A673 (cell line): ENCODE results near the gene USP10. TPM values are rescaled to one million over a fixed set of nuclear protein-coding genes. Genes with fewer than 3 reads are reported as not detected.

ENCODE experiments used
- BruUV-seq: library from RNA; stranded (reverse); fragments of 400-500 nt; replicated peaks from 2 replicates; lab custom pipeline; 2021; lab: Mats Ljungman, UMichigan
- CTCF ChIA-PET: fragments of 300-600 bp; sonication (Branson Sonifier 250); formaldehyde crosslinking; loops from one replicate; lab custom pipeline; 2022; ENCODE audit warnings: antibody characterized with exemption; lab: Charles Lee
- POLR2A ChIA-PET: fragments of 300-600 bp; sonication (Branson Sonifier 250); formaldehyde crosslinking; loops from one replicate; lab custom pipeline; 2022; ENCODE audit warnings: antibody characterized with exemption; ENCODE audit not compliant: low non-redundant PET; lab: Charles Lee
- DNase-seq: peaks from one replicate; pipeline ENCODE4 v3.0.0-alpha.2; 2015; ENCODE audit warnings: low spot score
- H3K27ac ChIP-seq: fragments of 200-600 bp; sonication (generic); 2 replicates; pipeline ENCODE4 v1.5.1; 2016; ENCODE audit warnings: mixed run types, low read depth, mild to moderate bottlenecking, mixed read lengths, antibody characterized with exemption, low read length; ENCODE audit not compliant: poor library complexity, severe bottlenecking
- H3K27me3 ChIP-seq: fragments of 200-600 bp; sonication (generic); replicated peaks from 2 replicates; pipeline ENCODE4 v1.6.1; 2017; ENCODE audit warnings: mixed run types, low read depth, mild to moderate bottlenecking, mixed read lengths, antibody characterized with exemption, low read length; ENCODE audit not compliant: insufficient read depth, poor library complexity
- H3K36me3 ChIP-seq: fragments of 200-600 bp; sonication (generic); 2 replicates; pipeline ENCODE4 v1.6.1; 2016; ENCODE audit warnings: mixed run types, mild to moderate bottlenecking, mixed read lengths, antibody characterized with exemption, low read length; ENCODE audit not compliant: insufficient read depth, poor library complexity, severe bottlenecking
- H3K4me1 ChIP-seq: fragments of 200-600 bp; sonication (generic); 2 replicates; pipeline ENCODE4 v1.6.1; 2017; ENCODE audit warnings: mixed run types, mild to moderate bottlenecking, mixed read lengths, antibody characterized with exemption, low read length; ENCODE audit not compliant: insufficient read depth, poor library complexity, severe bottlenecking
- H3K4me3 ChIP-seq: fragments of 200-600 bp; sonication (generic); 2 replicates; pipeline ENCODE4 v1.5.1; 2016; ENCODE audit warnings: low read depth, mixed run types, mild to moderate bottlenecking, mixed read lengths, low read length; ENCODE audit not compliant: poor library complexity, severe bottlenecking
- H3K9me3 ChIP-seq: fragments of 200-600 bp; sonication (generic); 2 replicates; pipeline ENCODE4 v1.6.1; 2016; ENCODE audit warnings: mixed run types, low read depth, mild to moderate bottlenecking, mixed read lengths, antibody characterized with exemption, low read length; ENCODE audit not compliant: poor library complexity, severe bottlenecking
- EZH2 ChIP-seq: fragments of 200-600 bp; sonication (generic); IDR thresholded peaks from 2 replicates; pipeline ENCODE4 v1.6.1; 2017; ENCODE audit warnings: borderline replicate concordance, low read depth, mild to moderate bottlenecking, mixed read lengths, antibody characterized with exemption, low read length; ENCODE audit not compliant: poor library complexity, severe bottlenecking
- intact Hi-C: fragments of 100-400 bp; cut with micrococcal nuclease; formaldehyde crosslinking; loops from one replicate; pipeline ENCODE4 v1.10.0; 2022; ENCODE audit not compliant: unreplicated experiment
- total RNA-seq: library from RNA; stranded (reverse); gene quantifications from 2 replicates; pipeline ENCODE4 v1.2.3, GENCODE V29; 2021
- TF ChIP-seq, protein P1 (sequence below): fragments of 300-800, 200-600 bp; sonication (generic); conservative IDR thresholded peaks from 2 replicates; pipeline ENCODE4 v1.5.1; 2017; ENCODE audit warnings: low read depth, mild to moderate bottlenecking, antibody characterized with exemption, low read length, moderate library complexity, mixed read lengths

USP10 gene
- total RNA-seq, 1 experiment from 2014 or later: 171 TPM

DNA sequence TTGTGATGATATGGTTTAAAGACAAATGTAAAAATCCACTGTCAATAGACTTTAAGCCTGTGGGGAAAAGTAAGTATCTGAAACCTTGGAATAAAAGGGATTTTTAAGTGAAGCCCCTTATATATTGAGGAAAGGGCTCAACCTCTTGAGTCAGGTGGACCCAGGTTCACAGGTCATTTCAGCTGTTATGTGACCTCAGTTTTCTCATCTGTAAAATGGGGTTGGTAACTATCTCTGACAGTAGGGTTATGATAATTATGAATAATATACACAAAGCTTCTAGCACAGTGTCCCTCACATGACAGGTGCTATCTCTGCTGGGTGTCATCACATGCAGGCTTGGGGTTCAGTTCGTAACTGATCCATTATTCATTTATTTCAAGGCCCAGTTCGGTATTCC, 57.0 kb downstream of the USP10 start:
- peaks cover 24% of the 10 kb centered on the region for H3K36me3 ChIP-seq

DNA sequence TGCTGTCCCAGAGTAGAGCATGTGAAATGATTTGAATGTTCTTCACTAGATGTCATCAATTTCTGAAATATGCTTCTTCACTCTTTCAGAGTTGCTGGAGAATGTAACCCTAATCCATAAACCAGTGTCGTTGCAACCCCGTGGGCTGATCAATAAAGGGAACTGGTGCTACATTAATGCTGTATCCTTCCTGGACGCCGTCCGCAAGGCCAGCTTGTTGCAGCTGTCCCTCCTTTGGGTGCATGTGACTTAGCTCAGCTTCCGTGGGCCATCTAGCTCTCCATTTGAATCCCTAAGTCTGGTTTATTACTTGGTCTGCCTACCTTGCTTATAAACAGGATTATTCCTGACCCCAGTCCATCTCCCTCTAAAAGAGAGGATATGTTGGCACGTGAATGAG, 58.8 kb downstream of the USP10 start:
- Histone ChIP-seq H3K4me1 (peaks cover 14% of the 10 kb centered on the region), H3K27ac (peak overlapping the region; percentile 35), H3K27me3 (no peaks in the 10 kb centered on the region), H3K4me3 (no peak overlapping the region), H3K36me3 (peaks cover 31% of the 10 kb centered on the region), H3K9me3 (no peaks in the 10 kb centered on the region)
- no TSS peak for BruUV-seq
- TF ChIP-seq, protein P1, sequence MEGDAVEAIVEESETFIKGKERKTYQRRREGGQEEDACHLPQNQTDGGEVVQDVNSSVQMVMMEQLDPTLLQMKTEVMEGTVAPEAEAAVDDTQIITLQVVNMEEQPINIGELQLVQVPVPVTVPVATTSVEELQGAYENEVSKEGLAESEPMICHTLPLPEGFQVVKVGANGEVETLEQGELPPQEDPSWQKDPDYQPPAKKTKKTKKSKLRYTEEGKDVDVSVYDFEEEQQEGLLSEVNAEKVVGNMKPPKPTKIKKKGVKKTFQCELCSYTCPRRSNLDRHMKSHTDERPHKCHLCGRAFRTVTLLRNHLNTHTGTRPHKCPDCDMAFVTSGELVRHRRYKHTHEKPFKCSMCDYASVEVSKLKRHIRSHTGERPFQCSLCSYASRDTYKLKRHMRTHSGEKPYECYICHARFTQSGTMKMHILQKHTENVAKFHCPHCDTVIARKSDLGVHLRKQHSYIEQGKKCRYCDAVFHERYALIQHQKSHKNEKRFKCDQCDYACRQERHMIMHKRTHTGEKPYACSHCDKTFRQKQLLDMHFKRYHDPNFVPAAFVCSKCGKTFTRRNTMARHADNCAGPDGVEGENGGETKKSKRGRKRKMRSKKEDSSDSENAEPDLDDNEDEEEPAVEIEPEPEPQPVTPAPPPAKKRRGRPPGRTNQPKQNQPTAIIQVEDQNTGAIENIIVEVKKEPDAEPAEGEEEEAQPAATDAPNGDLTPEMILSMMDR: no peak
- TF ChIP-seq EZH2: no peak
- intact Hi-C loops: no loop called here
- DNase-seq: no peak
- ChIA-PET CTCF (no interaction called here), POLR2A (interaction anchor here (0.6 kb wide), 1 partner anchor 29 kb away, joined by 6 read pairs; no protein-coding TSS in a partner anchor)

More for the DNA sequence above, 57.0 kb downstream of the USP10 start:
- Histone ChIP-seq H3K4me3 (no peak overlapping the region), H3K27me3 (no peaks in the 10 kb centered on the region), H3K27ac (no peak overlapping the region), H3K9me3 (no peaks in the 10 kb centered on the region), H3K4me1 (peaks cover 23% of the 10 kb centered on the region)
- no TSS peak for BruUV-seq
- ChIA-PET POLR2A (no interaction called here), CTCF (no interaction called here)
- TF ChIP-seq, protein P1: no peak
- TF ChIP-seq EZH2: no peak
- intact Hi-C loops: no loop called here
- DNase-seq: no peak

DNA sequence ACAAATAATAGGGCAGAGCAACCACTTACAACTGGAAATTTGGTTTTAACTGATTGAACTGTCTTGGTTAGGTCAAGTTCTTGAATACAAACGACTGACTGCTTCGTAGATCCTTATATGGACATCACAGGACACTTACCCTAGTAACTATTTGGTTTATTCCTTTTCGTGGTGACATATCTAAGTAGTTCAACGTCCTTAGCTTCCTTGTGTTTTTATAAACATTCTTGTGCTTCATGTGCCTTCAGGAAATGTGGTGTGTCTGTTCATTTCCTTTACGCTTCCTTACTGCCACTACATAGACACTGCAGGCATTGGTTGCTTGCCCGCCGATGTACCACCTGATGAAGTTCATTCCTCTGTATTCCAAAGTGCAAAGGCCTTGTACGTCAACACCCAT, 59.3 kb downstream of the USP10 start:
- TF ChIP-seq, protein P1: no peak
- TF ChIP-seq EZH2: no peak
- Histone ChIP-seq H3K36me3 (peaks cover 36% of the 10 kb centered on the region), H3K4me1 (peaks cover 10% of the 10 kb centered on the region), H3K9me3 (no peaks in the 10 kb centered on the region), H3K4me3 (no peak overlapping the region), H3K27ac (peak overlapping the region; percentile 35), H3K27me3 (no peaks in the 10 kb centered on the region)
- no peak for DNase-seq
- intact Hi-C loops: no loop called here
- POLR2A ChIA-PET: no interaction called here
- no TSS peak for BruUV-seq
- CTCF ChIA-PET: no interaction called here
